Left lung (tissue), 10 donors: ENCODE measurements around the gene AAK1. TPM values are rescaled to one million over a fixed set of nuclear protein-coding genes. Genes with fewer than 3 reads are reported as not detected.
"Not testable (repeated sequence)": the region's sequence is repeated elsewhere in the genome, so short reads cannot be mapped to it uniquely, and the experiment has no call there.

Experiments
- ATAC-seq: fragments of 200-7000 bp; cut with Tn5 transposase; one replicate; pipeline ENCODE4 v1.9.1; 2020; ENCODE audit warnings: moderate library complexity
- DNase-seq, 4 donors: peaks; one replicate each; pipeline ENCODE4 v3.0.0-alpha.2; 2013 to 2020
- H3K27ac ChIP-seq, 2 donors: fragments of 200-600 bp; sonication (generic) in 1 of 2; one replicate each; pipeline versions ENCODE4 v1.5.0 to v1.8.0; 2020 to 2021
- H3K27me3 ChIP-seq, 2 donors: fragments of 200-600 bp; sonication (generic) in 1 of 2; one replicate each; pipeline versions ENCODE4 v1.5.0 to v1.8.0; 2020 to 2021
- H3K36me3 ChIP-seq, 2 donors: fragments of 200-600 bp; sonication (generic) in 1 of 2; one replicate each; pipeline versions ENCODE4 v1.5.0 to v1.8.0; 2020 to 2021
- H3K4me1 ChIP-seq, 2 donors: fragments of 200-600 bp; one replicate each; pipeline ENCODE4 v1.8.0; 2021
- H3K4me3 ChIP-seq, 2 donors: fragments of 200-600 bp; sonication (generic) in 1 of 2; one replicate each; pipeline versions ENCODE4 v1.5.0 to v1.8.0; 2020 to 2021; ENCODE audit warnings: mild to moderate bottlenecking in 1 of 2
- H3K9me3 ChIP-seq, 2 donors: fragments of 200-600 bp; sonication (generic) in 1 of 2; one replicate each; pipeline versions ENCODE4 v1.5.0 to v1.8.0; 2020 to 2021
- intact Hi-C, 2 donors: fragments of 100-400 bp; cut with DNase I; formaldehyde crosslinking; loops; one replicate each; pipeline versions ENCODE4 v1.11.2 to v1.14.2; 2022
- polyA plus RNA-seq, 6 donors: library from polyadenylated mRNA; unstranded; fragments of 120-200 nt; gene quantifications; one replicate each; pipeline ENCODE4 v1.2.1, GENCODE V29; 2013; ENCODE audit not compliant: insufficient read length in 6 of 6
- total RNA-seq, 2 donors: library from RNA; stranded (reverse); fragmentation: NEBNext Ultra II Directional; extraction: Animal tissue kit (Norgen Biotek cat#: 25700); gene quantifications; one replicate each; pipeline ENCODE4 v1.2.1, GENCODE V29; 2021
- TF ChIP-seq, protein P1 (sequence below), 2 donors: fragments of 200-600 bp; sonication (generic) in 1 of 2; IDR thresholded peaks; one replicate each; pipeline versions ENCODE4 v1.5.0 to v1.8.0; 2021; ENCODE audit warnings: antibody characterized with exemption in 2 of 2
- donor health status: DM: no; HTN: yes; CAD: no.
- donor health status: DM: no; HTN: no; CAD: no.

Gene AAK1
- total and polyA plus RNA-seq, 8 donors = 19.0 to 70.7 (median 22.4) TPM

DNA sequence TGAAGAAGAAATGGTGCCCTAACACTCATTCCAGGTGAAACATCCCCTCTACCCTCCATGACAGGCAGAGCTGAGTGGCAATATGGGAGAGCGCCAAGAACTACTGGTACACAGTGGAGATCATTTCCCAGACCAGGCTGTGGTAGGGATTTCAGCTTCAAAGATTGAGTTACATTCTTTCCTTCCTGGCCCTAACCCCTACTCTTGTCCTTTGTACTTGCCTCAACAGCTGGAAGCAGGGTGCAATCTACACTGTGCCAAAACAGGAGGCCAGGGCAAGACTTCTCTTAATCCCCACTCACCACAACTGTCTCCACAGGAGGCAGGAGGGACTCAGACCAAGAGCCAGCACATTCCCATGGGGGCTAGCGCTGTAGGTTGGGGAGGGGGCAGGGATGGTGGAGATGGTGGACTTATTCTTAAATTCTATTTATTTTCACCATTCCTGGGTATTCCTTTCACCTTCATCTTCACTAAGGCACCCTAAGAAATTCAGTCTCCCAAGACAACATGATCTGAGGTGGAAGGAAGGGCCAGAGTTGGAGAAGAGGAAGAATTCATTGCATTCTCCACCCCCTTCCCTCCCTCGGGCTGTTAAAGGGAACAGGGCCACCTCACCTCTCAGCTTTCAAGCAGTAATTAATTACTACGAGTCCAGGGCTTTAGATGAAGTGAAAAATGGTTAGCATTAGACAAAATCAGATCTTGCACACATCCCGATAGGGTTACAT is 65.9 kb downstream of the AAK1 start:
- Histone ChIP-seq H3K36me3 (no peaks in the 10 kb centered on the region), H3K9me3 (no peaks in the 10 kb centered on the region), H3K27ac (no peak overlapping the region), H3K4me1 (peaks cover 17 to 81% of the 10 kb centered on the region in 2 donors), H3K4me3 (no peak overlapping the region), H3K27me3 (no peaks in the 10 kb centered on the region)
- TF ChIP-seq, protein P1, sequence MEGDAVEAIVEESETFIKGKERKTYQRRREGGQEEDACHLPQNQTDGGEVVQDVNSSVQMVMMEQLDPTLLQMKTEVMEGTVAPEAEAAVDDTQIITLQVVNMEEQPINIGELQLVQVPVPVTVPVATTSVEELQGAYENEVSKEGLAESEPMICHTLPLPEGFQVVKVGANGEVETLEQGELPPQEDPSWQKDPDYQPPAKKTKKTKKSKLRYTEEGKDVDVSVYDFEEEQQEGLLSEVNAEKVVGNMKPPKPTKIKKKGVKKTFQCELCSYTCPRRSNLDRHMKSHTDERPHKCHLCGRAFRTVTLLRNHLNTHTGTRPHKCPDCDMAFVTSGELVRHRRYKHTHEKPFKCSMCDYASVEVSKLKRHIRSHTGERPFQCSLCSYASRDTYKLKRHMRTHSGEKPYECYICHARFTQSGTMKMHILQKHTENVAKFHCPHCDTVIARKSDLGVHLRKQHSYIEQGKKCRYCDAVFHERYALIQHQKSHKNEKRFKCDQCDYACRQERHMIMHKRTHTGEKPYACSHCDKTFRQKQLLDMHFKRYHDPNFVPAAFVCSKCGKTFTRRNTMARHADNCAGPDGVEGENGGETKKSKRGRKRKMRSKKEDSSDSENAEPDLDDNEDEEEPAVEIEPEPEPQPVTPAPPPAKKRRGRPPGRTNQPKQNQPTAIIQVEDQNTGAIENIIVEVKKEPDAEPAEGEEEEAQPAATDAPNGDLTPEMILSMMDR (IDR thresholded peaks at IDR 0.05) = no peak
- no peak for DNase-seq
- intact Hi-C loops = no loop called here
- no peak for ATAC-seq

GRCh38 chr2:69576880-69577279 is 66.7 kb downstream of the AAK1 start:
- H3K4me1 ChIP-seq = peaks cover 9 to 79% of the 10 kb centered on the region in 2 donors
- TF ChIP-seq, protein P1 (IDR thresholded peaks at IDR 0.05) = no peak
- H3K9me3 ChIP-seq = no peaks in the 10 kb centered on the region
- no peak overlapping the region for H3K27ac ChIP-seq
- ATAC-seq = no peak
- no peaks in the 10 kb centered on the region for H3K27me3 ChIP-seq
- H3K36me3 ChIP-seq = no peaks in the 10 kb centered on the region
- DNase-seq = no peak
- H3K4me3 ChIP-seq = no peak overlapping the region
- intact Hi-C loops = no loop called here

GRCh38 chr2:69575926-69576325 is 67.6 kb downstream of the AAK1 start:
- TF ChIP-seq, protein P1 (IDR thresholded peaks at IDR 0.05) = no peak
- ATAC-seq (no peak), DNase-seq (no peak)
- peaks cover 5 to 79% of the 10 kb centered on the region in 2 donors for H3K4me1 ChIP-seq
- intact Hi-C loops = no loop called here
- H3K27me3 ChIP-seq = no peaks in the 10 kb centered on the region
- H3K36me3 ChIP-seq = no peaks in the 10 kb centered on the region
- no peak overlapping the region for H3K27ac ChIP-seq
- no peak overlapping the region for H3K4me3 ChIP-seq
- no peaks in the 10 kb centered on the region for H3K9me3 ChIP-seq

DNA sequence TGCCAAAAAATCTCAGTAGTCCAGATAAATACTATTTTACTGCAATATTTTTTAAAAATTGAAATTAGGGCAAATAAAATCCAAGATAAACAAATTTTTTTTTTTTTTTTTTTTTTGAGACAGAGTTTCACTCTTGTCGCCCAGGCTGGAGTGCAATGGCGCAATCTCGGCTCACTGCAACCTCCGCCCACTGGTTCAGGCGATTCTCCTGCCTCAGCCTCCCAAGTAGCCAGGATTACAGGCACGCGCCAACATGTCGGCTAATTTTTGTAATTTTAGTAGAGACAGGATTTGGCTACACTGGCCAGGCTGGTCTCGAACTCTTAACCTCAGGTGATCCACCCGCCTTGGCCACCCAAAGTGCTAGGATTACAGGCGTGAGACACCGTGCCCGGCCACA is 68.2 kb downstream of the AAK1 start:
- H3K4me3 ChIP-seq, H3K27ac ChIP-seq, H3K9me3 ChIP-seq, ATAC-seq, intact Hi-C loops, H3K27me3 ChIP-seq, H3K36me3 ChIP-seq: not testable (repeated sequence)
- peak in 1 of 4 donors; percentile 23 for DNase-seq
- peaks cover 5 to 79% of the 10 kb centered on the region in 2 donors for H3K4me1 ChIP-seq

GRCh38 chr2:69572641-69573040 is 70.9 kb downstream of the AAK1 start:
- no peaks in the 10 kb centered on the region for H3K9me3 ChIP-seq
- intact Hi-C loops = no loop called here
- peaks cover 0 to 57% of the 10 kb centered on the region in 2 donors for H3K4me1 ChIP-seq
- no peaks in the 10 kb centered on the region for H3K36me3 ChIP-seq
- peak overlapping the region; percentile 65 to 68 for H3K27ac ChIP-seq
- TF ChIP-seq, protein P1 (IDR thresholded peaks at IDR 0.05) = no peak
- DNase-seq (peak in 2 of 4 donors; percentile 59 to 64), ATAC-seq (peak; percentile 92)
- H3K27me3 ChIP-seq = no peaks in the 10 kb centered on the region
- H3K4me3 ChIP-seq = no peak overlapping the region

DNA sequence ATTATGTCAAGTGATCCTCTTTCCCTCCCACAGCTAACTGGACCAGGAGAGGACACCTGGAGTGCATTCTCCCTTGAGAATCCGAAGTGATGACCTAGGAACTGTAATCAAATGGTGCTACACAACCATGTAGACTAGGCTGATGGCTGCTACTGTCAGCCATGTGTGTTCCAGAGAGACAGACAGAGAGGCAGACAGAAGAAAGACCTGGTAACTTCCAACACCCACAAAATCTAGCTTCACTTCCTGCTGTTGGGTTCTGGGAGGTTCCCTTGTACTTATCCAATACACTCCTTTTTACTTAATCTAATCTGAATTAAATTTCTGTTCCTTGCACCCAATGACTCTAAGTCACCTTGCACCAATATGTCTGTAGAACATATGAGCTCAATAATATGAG is 72.3 kb downstream of the AAK1 start:
- Histone ChIP-seq H3K36me3 (no peaks in the 10 kb centered on the region), H3K9me3 (no peaks in the 10 kb centered on the region), H3K4me3 (no peak overlapping the region), H3K4me1 (peaks cover 0 to 51% of the 10 kb centered on the region in 2 donors), H3K27me3 (no peaks in the 10 kb centered on the region), H3K27ac (no peak overlapping the region)
- intact Hi-C loops = no loop called here
- ATAC-seq = no peak
- TF ChIP-seq, protein P1 (IDR thresholded peaks at IDR 0.05) = no peak
- no peak for DNase-seq
